Ishikawa (cell line): ENCODE results near the gene CTNNA1.

Experiments used
- CEBPB ChIP-seq: IDR thresholded peaks from 2 replicates; pipeline ENCODE4 v1.6.1; 2012
- CREB1 ChIP-seq: IDR thresholded peaks from 2 replicates; pipeline ENCODE4 v1.6.1; 2012; ENCODE audit warnings: low read depth
- EGR1 ChIP-seq: IDR thresholded peaks from 2 replicates; pipeline ENCODE4 v1.6.1; 2012
- EP300 ChIP-seq: IDR thresholded peaks from 2 replicates; pipeline ENCODE4 v1.6.1; 2012; ENCODE audit warnings: borderline replicate concordance
- FOXM1 ChIP-seq: IDR thresholded peaks from 2 replicates; pipeline ENCODE4 v1.6.1; 2012; ENCODE audit warnings: low read depth, borderline replicate concordance
- NFIC ChIP-seq: IDR thresholded peaks from 2 replicates; pipeline ENCODE4 v1.6.1; 2012
- RAD21 ChIP-seq: IDR thresholded peaks from 2 replicates; pipeline ENCODE4 v1.6.1; 2012; ENCODE audit warnings: low read depth
- TAF1 ChIP-seq: IDR thresholded peaks from 2 replicates; pipeline ENCODE4 v1.6.1; 2012; ENCODE audit warnings: low read depth, mild to moderate bottlenecking
- TCF12 ChIP-seq: IDR thresholded peaks from 2 replicates; pipeline ENCODE4 v1.6.1; 2012; ENCODE audit warnings: low read depth
- TEAD4 ChIP-seq: IDR thresholded peaks from 2 replicates; pipeline ENCODE4 v1.6.1; 2012
- YY1 ChIP-seq: IDR thresholded peaks from 2 replicates; pipeline ENCODE4 v1.6.1; 2012; ENCODE audit warnings: low read depth
- ZBTB7A ChIP-seq: IDR thresholded peaks from 2 replicates; pipeline ENCODE4 v1.6.1; 2012; ENCODE audit warnings: low read depth
- TF ChIP-seq, protein P1 (sequence below): IDR thresholded peaks from 2 replicates; pipeline ENCODE4 v1.6.1; 2012
- TF ChIP-seq, protein P2 (sequence below): IDR thresholded peaks from 2 replicates; pipeline ENCODE4 v1.6.1; 2012; ENCODE audit warnings: low read depth, mild to moderate bottlenecking
- TF ChIP-seq, protein P3 (sequence below): IDR thresholded peaks from 2 replicates; pipeline ENCODE4 v1.6.1; 2012

CTNNA1 gene

DNA sequence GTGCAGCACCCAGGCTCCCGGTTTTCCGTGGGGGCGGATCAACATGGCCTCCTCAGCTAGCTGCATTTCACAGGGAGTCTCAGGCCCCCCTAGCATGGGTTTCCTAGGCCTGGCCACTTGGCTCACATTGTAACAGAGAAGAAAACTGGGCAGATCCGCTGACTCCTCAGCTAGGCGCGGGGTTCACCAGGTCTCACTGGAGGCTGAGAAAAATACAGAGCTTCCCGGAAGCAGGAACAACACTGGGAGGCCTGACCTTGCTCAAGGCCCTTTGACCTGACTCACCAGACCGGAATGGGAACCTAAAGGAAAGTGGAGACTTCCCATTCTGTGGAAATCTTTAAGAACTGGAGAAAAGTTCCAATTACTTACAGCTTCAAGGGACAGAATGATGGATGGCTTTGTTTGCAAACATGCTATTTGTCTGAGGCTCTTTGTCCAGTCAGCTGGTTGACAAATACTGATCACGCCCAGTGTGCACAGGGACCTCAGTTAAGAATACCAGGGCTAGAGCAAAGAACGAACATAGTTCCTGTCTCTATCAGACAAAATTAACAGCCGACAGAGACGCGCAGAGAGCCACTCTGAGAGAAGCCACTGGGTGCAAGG is 210.6 kb downstream of the CTNNA1 start:
- TF ChIP-seq, protein P1, sequence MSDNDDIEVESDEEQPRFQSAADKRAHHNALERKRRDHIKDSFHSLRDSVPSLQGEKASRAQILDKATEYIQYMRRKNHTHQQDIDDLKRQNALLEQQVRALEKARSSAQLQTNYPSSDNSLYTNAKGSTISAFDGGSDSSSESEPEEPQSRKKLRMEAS: no peak
- TF ChIP-seq EGR1 (no peak), CEBPB (no peak), YY1 (no peak), FOXM1 (no peak), TEAD4 (no peak)
- TF ChIP-seq, protein P2, sequence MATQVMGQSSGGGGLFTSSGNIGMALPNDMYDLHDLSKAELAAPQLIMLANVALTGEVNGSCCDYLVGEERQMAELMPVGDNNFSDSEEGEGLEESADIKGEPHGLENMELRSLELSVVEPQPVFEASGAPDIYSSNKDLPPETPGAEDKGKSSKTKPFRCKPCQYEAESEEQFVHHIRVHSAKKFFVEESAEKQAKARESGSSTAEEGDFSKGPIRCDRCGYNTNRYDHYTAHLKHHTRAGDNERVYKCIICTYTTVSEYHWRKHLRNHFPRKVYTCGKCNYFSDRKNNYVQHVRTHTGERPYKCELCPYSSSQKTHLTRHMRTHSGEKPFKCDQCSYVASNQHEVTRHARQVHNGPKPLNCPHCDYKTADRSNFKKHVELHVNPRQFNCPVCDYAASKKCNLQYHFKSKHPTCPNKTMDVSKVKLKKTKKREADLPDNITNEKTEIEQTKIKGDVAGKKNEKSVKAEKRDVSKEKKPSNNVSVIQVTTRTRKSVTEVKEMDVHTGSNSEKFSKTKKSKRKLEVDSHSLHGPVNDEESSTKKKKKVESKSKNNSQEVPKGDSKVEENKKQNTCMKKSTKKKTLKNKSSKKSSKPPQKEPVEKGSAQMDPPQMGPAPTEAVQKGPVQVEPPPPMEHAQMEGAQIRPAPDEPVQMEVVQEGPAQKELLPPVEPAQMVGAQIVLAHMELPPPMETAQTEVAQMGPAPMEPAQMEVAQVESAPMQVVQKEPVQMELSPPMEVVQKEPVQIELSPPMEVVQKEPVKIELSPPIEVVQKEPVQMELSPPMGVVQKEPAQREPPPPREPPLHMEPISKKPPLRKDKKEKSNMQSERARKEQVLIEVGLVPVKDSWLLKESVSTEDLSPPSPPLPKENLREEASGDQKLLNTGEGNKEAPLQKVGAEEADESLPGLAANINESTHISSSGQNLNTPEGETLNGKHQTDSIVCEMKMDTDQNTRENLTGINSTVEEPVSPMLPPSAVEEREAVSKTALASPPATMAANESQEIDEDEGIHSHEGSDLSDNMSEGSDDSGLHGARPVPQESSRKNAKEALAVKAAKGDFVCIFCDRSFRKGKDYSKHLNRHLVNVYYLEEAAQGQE: no peak

DNA sequence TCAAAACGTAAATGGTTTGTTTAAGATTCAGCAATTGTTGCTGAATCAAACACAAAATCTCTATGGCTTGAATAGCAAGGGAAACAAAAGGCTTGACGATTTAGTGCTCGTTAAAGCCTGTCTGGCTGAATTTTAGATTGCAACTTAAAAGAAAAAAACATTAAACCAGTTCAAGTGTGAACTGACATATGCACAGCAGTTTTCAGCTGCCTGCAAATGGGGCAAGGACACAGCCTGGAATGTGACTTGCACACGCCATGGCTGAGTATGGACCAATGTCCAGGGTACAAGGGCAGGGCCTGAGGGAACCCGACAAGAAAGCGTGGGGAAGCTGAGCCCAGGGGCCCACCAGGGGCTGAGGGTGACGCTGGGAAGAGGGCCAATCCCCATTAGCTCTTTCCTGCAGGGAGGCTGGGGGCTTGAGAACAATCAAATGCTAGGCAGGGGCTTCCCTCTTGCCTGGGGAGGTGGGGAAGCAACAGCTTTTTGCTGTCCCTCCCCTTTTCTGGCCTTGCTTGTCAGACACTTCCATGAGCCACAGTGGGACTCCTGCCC is 211.5 kb downstream of the CTNNA1 start:
- TF ChIP-seq CEBPB (no peak), CREB1 (no peak), EGR1 (no peak), TAF1 (no peak), EP300 (no peak), ZBTB7A (no peak), YY1 (no peak), RAD21 (no peak), TCF12 (no peak), NFIC (no peak), TEAD4 (no peak), FOXM1 (no peak)
- TF ChIP-seq, protein P3, sequence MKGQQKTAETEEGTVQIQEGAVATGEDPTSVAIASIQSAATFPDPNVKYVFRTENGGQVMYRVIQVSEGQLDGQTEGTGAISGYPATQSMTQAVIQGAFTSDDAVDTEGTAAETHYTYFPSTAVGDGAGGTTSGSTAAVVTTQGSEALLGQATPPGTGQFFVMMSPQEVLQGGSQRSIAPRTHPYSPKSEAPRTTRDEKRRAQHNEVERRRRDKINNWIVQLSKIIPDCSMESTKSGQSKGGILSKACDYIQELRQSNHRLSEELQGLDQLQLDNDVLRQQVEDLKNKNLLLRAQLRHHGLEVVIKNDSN: no peak
- TF ChIP-seq, protein P2: no peak
- TF ChIP-seq, protein P1: no peak

DNA sequence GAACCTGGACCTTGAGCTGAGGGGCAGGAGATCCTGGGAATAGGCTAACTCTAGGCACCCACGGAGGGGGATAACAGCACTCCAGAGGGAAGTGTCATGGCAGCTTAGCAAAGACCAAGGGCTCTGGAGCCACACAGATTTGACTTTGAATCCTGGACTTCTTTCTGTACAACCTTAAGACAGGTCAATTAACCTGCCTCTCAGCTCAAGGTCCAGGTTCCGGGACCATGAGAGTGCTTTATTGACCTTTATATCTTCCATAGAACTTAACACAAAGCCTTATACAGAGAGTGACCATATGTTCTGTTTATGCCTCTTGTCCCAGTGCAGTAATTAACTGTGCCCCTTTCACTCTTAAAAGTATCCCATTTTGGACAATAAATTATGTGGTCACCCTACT is 212.4 kb downstream of the CTNNA1 start:
- TF ChIP-seq TCF12: no peak
- TF ChIP-seq, protein P3: no peak
- TF ChIP-seq RAD21: no peak
- no peak for TF ChIP-seq FOXM1
- no peak for TF ChIP-seq YY1
- TF ChIP-seq, protein P1: no peak
- TF ChIP-seq CEBPB: no peak
- no peak for TF ChIP-seq CREB1
- no peak for TF ChIP-seq ZBTB7A
- TF ChIP-seq TEAD4: no peak
- no peak for TF ChIP-seq EP300
- no peak for TF ChIP-seq NFIC
- TF ChIP-seq EGR1: no peak
- TF ChIP-seq, protein P2: no peak
- TF ChIP-seq TAF1: no peak

GRCh38 chr5:138966236-138966985 is 213.2 kb downstream of the CTNNA1 start:
- TF ChIP-seq RAD21 (no peak), YY1 (no peak), TAF1 (no peak), CREB1 (no peak), CEBPB (no peak), EP300 (no peak), EGR1 (no peak), ZBTB7A (no peak), TEAD4 (no peak), FOXM1 (no peak), NFIC (no peak)
- TF ChIP-seq, protein P1: no peak
- TF ChIP-seq, protein P3: no peak
